ENCODE measurements around the gene SEPTIN1. TPM values are rescaled to one million over a fixed set of nuclear protein-coding genes. Genes with fewer than 3 reads are reported as not detected.

The SEPTIN1 gene
- total and polyA plus RNA-seq, 2 of the 13 experiments (the other 11 are each of a cell fraction or from before 2014, with no cell fraction given) = 0.18 to 0.67 TPM

- TF ChIP-seq PLRG1 (conservative IDR thresholded peaks at IDR 0.05) (no peak), ARNTL (CRISPR knock-in tag; IDR thresholded peaks at IDR 0.05) (peak; percentile 32; the same call in 1 of the 2 replicates), GTF2F1 (IDR thresholded peaks at IDR 0.05; ENCODE audit: low read length) (no peak), CREBL2 (CRISPR knock-in tag; IDR thresholded peaks at IDR 0.05; ENCODE audit: borderline replicate concordance) (0 out of 2 replicates have a peak, but pooled peaks have one; percentile 30), ATF2 (CRISPR knock-in tag; IDR thresholded peaks at IDR 0.05) (peak; percentile 72; the same call in 1 of the 2 replicates), GPN1 (CRISPR knock-in tag; IDR thresholded peaks at IDR 0.05; ENCODE audit: borderline replicate concordance) (no peak), UBTF (CRISPR knock-in tag; IDR thresholded peaks at IDR 0.05) (peak; percentile 53; the same call in 1 of the 2 replicates), AHR (CRISPR knock-in tag; IDR thresholded peaks at IDR 0.05) (no peak; the same call in 1 of the 2 replicates), ZNF333 (CRISPR knock-in tag; IDR thresholded peaks at IDR 0.05; ENCODE audit: borderline replicate concordance) (no peak), SETDB1 (CRISPR knock-in tag; IDR thresholded peaks at IDR 0.05; ENCODE audit: borderline replicate concordance) (no peak), ZFP36L1 (CRISPR knock-in tag; IDR thresholded peaks at IDR 0.05) (0 out of 2 replicates have a peak, but pooled peaks have one; percentile 45), MED1 (CRISPR knock-in tag; IDR thresholded peaks at IDR 0.05) (peak; percentile 71), TAF1 (CRISPR knock-in tag; IDR thresholded peaks at IDR 0.05) (no peak), CCDC6 (CRISPR knock-in tag; IDR thresholded peaks at IDR 0.05) (no peak), TCF12 (IDR thresholded peaks at IDR 0.05) (no peak), TCF12 (CRISPR knock-in tag; IDR thresholded peaks at IDR 0.05) (no peak), HDAC2 (CRISPR knock-in tag; IDR thresholded peaks at IDR 0.05) (peak; percentile 95), ZFYVE20 (CRISPR knock-in tag; IDR thresholded peaks at IDR 0.05; ENCODE audit: borderline replicate concordance, low read depth) (no peak), ZNF687 (CRISPR knock-in tag; IDR thresholded peaks at IDR 0.05) (peak; percentile 23; the same call in 1 of the 2 replicates), CREM (IDR thresholded peaks at IDR 0.05) (peak; percentile 53; the same call in 1 of the 2 replicates), CREM (CRISPR knock-in tag; IDR thresholded peaks at IDR 0.05) (no peak)
- TF ChIP-seq, protein P1, sequence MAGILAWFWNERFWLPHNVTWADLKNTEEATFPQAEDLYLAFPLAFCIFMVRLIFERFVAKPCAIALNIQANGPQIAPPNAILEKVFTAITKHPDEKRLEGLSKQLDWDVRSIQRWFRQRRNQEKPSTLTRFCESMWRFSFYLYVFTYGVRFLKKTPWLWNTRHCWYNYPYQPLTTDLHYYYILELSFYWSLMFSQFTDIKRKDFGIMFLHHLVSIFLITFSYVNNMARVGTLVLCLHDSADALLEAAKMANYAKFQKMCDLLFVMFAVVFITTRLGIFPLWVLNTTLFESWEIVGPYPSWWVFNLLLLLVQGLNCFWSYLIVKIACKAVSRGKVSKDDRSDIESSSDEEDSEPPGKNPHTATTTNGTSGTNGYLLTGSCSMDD (CRISPR knock-in tag; IDR thresholded peaks at IDR 0.05) = no peak
Measured at GRCh38 chr16:30401768-30402425, 19.5 kb upstream of the SEPTIN1 start (continued).
